ENCODE results near the gene NUP188.

Gene NUP188

DNA sequence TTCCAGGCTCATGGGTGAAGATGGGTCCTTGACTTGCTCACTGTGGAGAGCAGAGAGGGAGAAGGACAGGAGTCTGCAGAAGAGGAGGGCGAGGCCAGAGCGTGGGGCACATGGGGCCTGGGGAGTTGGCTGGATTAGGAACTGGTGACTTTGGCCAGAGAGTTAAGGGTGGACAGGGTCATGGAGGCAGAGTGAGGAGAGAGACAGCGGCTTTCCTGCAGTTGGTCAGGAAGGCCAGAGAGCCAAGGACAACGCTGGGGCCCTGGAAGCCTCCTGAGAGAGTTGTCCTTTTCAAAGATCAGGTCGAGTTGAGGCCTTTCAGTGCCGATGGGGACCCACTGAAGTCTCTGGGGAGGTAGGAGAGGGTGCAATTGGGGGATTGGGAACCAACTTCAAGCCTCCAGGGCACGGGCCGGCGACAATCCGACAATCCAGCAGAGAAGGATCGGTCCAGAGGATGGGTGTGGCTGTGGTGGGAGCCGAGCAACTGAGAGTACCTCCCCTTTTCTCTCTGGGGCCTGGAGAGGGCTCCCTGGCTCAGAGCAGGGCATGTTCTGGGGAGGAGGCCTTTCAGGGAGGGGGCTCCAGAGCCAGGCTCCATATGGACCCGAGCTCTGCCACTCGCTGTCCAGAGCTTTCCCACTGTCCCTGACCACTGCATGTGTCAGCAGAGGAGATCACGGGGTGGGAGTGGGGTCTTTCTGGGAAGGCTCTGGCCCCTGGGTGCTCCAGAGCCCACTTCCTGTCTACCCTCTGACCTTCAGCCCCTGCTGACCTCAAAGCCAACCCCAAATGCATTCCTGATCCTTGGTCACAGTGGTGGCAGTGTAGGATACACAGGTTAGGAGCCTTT lies 34.2 kb upstream of the NUP188 start:
- peak overlapping the region; percentile 39 for H3K4ac ChIP-seq (ENCODE audit: low read depth, low read length)
- H3K27me3 ChIP-seq (ENCODE audit: insufficient read depth, low read length) = no peaks in the 10 kb centered on the region
- H3K27ac ChIP-seq (ENCODE audit: low read depth, low read length) = peak overlapping the region; percentile 9
- H3K18ac ChIP-seq (ENCODE audit: low read length) = peak overlapping the region; percentile 62
- peak overlapping the region; percentile 12 for H2BK5ac ChIP-seq (ENCODE audit: low read depth, low read length, poor library complexity)
- WGBS (ENCODE audit: extremely low coverage, insufficient coverage, insufficient read length) = no CpG with 5 or more reads among the region's 15 CpGs
- H4K8ac ChIP-seq (ENCODE audit: low read depth, low read length) = peak overlapping the region; percentile 24
- peaks cover 4% of the 10 kb centered on the region for H3K9me3 ChIP-seq (ENCODE audit: insufficient read depth, low read depth, low read length)
- H3K4me2 ChIP-seq (ENCODE audit: low read length) = no peak overlapping the region
- no peak overlapping the region for H3K4me3 ChIP-seq (ENCODE audit: low read depth, low read length)
- H3K23ac ChIP-seq (ENCODE audit: low read length) = no peak overlapping the region
- peak overlapping the region; percentile 32 for H2BK120ac ChIP-seq (ENCODE audit: insufficient read depth, low read length, poor library complexity)
- peaks cover 15% of the 10 kb centered on the region for H3K79me1 ChIP-seq (ENCODE audit: low read length)
- no peak for DNase-seq
- H4K91ac ChIP-seq (ENCODE audit: low read depth, low read length) = peak overlapping the region; percentile 65
- H3K14ac ChIP-seq (ENCODE audit: low read length) = peak overlapping the region; percentile 22
- peaks cover 71 to 73% of the 10 kb centered on the region in 2 experiments for H3K36me3 ChIP-seq (ENCODE audit: control insufficient read depth in 1 of 2, insufficient read depth in 2 of 2, low read length in 2 of 2)
- H2AFZ ChIP-seq (ENCODE audit: insufficient read depth, low read length, poor library complexity) = peak overlapping the region; percentile 23
- no peak overlapping the region for H3K9ac ChIP-seq (ENCODE audit: low read length)
- H3K79me2 ChIP-seq (ENCODE audit: control insufficient read depth, insufficient read depth, low read length, poor library complexity) = peaks cover 6% of the 10 kb centered on the region
- peak overlapping the region; percentile 39 for H2AK5ac ChIP-seq (ENCODE audit: low read length)
- peak overlapping the region; percentile 37 for H4K12ac ChIP-seq (ENCODE audit: low read depth, low read length)
- H3K4me1 ChIP-seq (ENCODE audit: control insufficient read depth in 1 of 2, insufficient read depth in 2 of 2, low read length in 2 of 2) = peaks cover 27 to 35% of the 10 kb centered on the region in 2 experiments
- peak overlapping the region; percentile 82 for H2BK12ac ChIP-seq (ENCODE audit: low read length)

DNA sequence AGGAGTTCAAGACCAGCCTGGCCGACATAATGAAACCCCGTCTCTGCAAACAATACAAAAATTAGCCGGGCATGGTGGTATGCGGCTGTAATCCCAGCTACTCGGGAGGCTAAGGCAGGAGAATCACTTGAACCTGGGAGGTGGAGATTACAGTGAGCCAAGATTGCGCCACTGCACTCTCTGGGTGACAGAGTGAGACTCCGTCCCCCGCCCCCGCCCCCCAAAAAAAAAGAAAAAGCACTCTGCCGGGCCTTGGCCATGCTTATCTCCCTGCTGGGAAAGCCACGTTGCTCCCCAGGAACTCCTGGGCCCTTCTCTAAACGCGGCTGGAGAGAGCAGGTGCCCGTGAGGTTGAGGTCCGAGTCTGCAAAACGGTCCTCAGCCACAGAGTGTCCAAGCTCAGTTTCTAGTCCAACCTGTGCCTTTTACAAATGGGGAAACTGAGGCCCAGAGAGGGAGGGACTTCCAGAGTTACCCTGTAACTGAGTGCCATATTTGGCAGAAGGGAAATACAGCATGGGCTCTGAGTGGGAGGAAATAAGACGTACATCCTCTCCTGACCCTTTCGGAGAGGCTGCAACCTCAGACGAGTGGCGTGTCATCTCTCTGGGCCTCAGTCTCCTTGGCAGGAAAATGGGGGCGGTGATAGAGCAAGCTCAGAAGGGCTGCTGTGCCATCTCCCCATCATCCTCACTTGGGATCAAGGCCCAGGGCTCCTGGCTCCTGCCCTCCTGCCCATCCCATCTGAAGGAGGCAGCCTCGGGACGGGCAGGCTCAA lies 33.3 kb upstream of the NUP188 start:
- no peak overlapping the region for H3K4me3 ChIP-seq (ENCODE audit: low read depth, low read length)
- no peak overlapping the region for H3K9ac ChIP-seq (ENCODE audit: low read length)
- H3K14ac ChIP-seq (ENCODE audit: low read length) = no peak overlapping the region
- H4K91ac ChIP-seq (ENCODE audit: low read depth, low read length) = no peak overlapping the region
- peaks cover 15% of the 10 kb centered on the region for H3K79me1 ChIP-seq (ENCODE audit: low read length)
- no CpG with 5 or more reads among the region's 23 CpGs for WGBS (ENCODE audit: extremely low coverage, insufficient coverage, insufficient read length)
- peaks cover 2% of the 10 kb centered on the region for H3K9me3 ChIP-seq (ENCODE audit: insufficient read depth, low read depth, low read length)
- no peak overlapping the region for H2AFZ ChIP-seq (ENCODE audit: insufficient read depth, low read length, poor library complexity)
- DNase-seq = no peak
- no peak overlapping the region for H3K18ac ChIP-seq (ENCODE audit: low read length)
- H3K79me2 ChIP-seq (ENCODE audit: control insufficient read depth, insufficient read depth, low read length, poor library complexity) = peaks cover 6% of the 10 kb centered on the region
- H2BK12ac ChIP-seq (ENCODE audit: low read length) = no peak overlapping the region
- H2AK5ac ChIP-seq (ENCODE audit: low read length) = no peak overlapping the region
- no peak overlapping the region for H3K4ac ChIP-seq (ENCODE audit: low read depth, low read length)
- H3K27ac ChIP-seq (ENCODE audit: low read depth, low read length) = no peak overlapping the region
- no peak overlapping the region for H3K23ac ChIP-seq (ENCODE audit: low read length)
- peaks cover 27 to 35% of the 10 kb centered on the region in 2 experiments for H3K4me1 ChIP-seq (ENCODE audit: control insufficient read depth in 1 of 2, insufficient read depth in 2 of 2, low read length in 2 of 2)
- no peak overlapping the region for H4K12ac ChIP-seq (ENCODE audit: low read depth, low read length)
- peaks cover 62 to 70% of the 10 kb centered on the region in 2 experiments for H3K36me3 ChIP-seq (ENCODE audit: control insufficient read depth in 1 of 2, insufficient read depth in 2 of 2, low read length in 2 of 2)
- H4K8ac ChIP-seq (ENCODE audit: low read depth, low read length) = no peak overlapping the region
- H3K27me3 ChIP-seq (ENCODE audit: insufficient read depth, low read length) = no peaks in the 10 kb centered on the region
- no peak overlapping the region for H3K4me2 ChIP-seq (ENCODE audit: low read length)
- H2BK120ac ChIP-seq (ENCODE audit: insufficient read depth, low read length, poor library complexity) = no peak overlapping the region
- no peak overlapping the region for H2BK5ac ChIP-seq (ENCODE audit: low read depth, low read length, poor library complexity)

DNA sequence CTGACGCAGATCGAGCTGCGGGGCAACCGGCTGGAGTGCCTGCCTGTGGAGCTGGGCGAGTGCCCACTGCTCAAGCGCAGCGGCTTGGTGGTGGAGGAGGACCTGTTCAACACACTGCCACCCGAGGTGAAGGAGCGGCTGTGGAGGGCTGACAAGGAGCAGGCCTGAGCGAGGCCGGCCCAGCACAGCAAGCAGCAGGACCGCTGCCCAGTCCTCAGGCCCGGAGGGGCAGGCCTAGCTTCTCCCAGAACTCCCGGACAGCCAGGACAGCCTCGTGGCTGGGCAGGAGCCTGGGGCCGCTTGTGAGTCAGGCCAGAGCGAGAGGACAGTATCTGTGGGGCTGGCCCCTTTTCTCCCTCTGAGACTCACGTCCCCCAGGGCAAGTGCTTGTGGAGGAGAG lies 31.3 kb upstream of the NUP188 start:
- no peak overlapping the region for H3K4me3 ChIP-seq (ENCODE audit: low read depth, low read length)
- no CpG with 5 or more reads among the region's 18 CpGs for WGBS (ENCODE audit: extremely low coverage, insufficient coverage, insufficient read length)

DNA sequence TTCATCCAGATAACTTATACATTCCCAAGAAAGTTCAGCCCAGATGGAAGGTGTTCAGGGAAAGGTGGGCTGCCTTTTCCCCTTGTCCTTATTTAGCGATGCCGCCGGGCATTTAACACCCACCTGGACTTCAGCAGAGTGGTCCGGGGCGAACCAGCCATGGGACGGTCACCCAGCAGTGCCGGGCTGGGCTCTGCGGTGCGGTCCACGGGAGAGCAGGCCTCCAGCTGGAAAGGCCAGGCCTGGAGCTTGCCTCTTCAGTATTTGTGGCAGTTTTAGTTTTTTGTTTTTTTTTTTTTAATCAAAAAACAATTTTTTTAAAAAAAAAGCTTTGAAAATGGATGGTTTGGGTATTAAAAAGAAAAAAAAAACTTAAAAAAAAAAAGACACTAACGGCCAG lies 30.8 kb upstream of the NUP188 start:
- Histone ChIP-seq H3K79me1 (ENCODE audit: low read length) (peaks cover 17% of the 10 kb centered on the region), H2BK12ac (ENCODE audit: low read length) (no peak overlapping the region), H3K4ac (ENCODE audit: low read depth, low read length) (no peak overlapping the region), H3K4me3 (ENCODE audit: low read depth, low read length) (no peak overlapping the region), H4K91ac (ENCODE audit: low read depth, low read length) (no peak overlapping the region), H2AFZ (ENCODE audit: insufficient read depth, low read length, poor library complexity) (no peak overlapping the region), H2BK5ac (ENCODE audit: low read depth, low read length, poor library complexity) (no peak overlapping the region), H3K4me1 (ENCODE audit: control insufficient read depth in 1 of 2, insufficient read depth in 2 of 2, low read length in 2 of 2) (peaks cover 18 to 28% of the 10 kb centered on the region in 2 experiments), H3K14ac (ENCODE audit: low read length) (no peak overlapping the region), H3K4me2 (ENCODE audit: low read length) (no peak overlapping the region), H3K18ac (ENCODE audit: low read length) (no peak overlapping the region), H3K27ac (ENCODE audit: low read depth, low read length) (peak overlapping the region; percentile 35), H3K36me3 (ENCODE audit: control insufficient read depth in 1 of 2, insufficient read depth in 2 of 2, low read length in 2 of 2) (peaks cover 48 to 55% of the 10 kb centered on the region in 2 experiments), H2AK5ac (ENCODE audit: low read length) (no peak overlapping the region), H2BK120ac (ENCODE audit: insufficient read depth, low read length, poor library complexity) (no peak overlapping the region), H3K27me3 (ENCODE audit: insufficient read depth, low read length) (no peaks in the 10 kb centered on the region), H4K12ac (ENCODE audit: low read depth, low read length) (no peak overlapping the region), H3K23ac (ENCODE audit: low read length) (no peak overlapping the region), H3K79me2 (ENCODE audit: control insufficient read depth, insufficient read depth, low read length, poor library complexity) (peaks cover 6% of the 10 kb centered on the region), H3K9ac (ENCODE audit: low read length) (no peak overlapping the region), H3K9me3 (ENCODE audit: insufficient read depth, low read depth, low read length) (peaks cover 2% of the 10 kb centered on the region), H4K8ac (ENCODE audit: low read depth, low read length) (no peak overlapping the region)
- WGBS (ENCODE audit: extremely low coverage, insufficient coverage, insufficient read length) = no CpG with 5 or more reads among the region's 11 CpGs
- DNase-seq = no peak

More for the DNA sequence above, 31.3 kb upstream of the NUP188 start:
- no peak overlapping the region for H4K12ac ChIP-seq (ENCODE audit: low read depth, low read length)
- no peak overlapping the region for H2AFZ ChIP-seq (ENCODE audit: insufficient read depth, low read length, poor library complexity)
- H2BK5ac ChIP-seq (ENCODE audit: low read depth, low read length, poor library complexity) = no peak overlapping the region
- H4K91ac ChIP-seq (ENCODE audit: low read depth, low read length) = no peak overlapping the region
- peak in 1 of 2 donors; percentile 9 for DNase-seq
- H2BK12ac ChIP-seq (ENCODE audit: low read length) = no peak overlapping the region
- no peak overlapping the region for H3K14ac ChIP-seq (ENCODE audit: low read length)
- H3K36me3 ChIP-seq (ENCODE audit: control insufficient read depth in 1 of 2, insufficient read depth in 2 of 2, low read length in 2 of 2) = peaks cover 48 to 55% of the 10 kb centered on the region in 2 experiments
- H4K8ac ChIP-seq (ENCODE audit: low read depth, low read length) = no peak overlapping the region
- H3K9me3 ChIP-seq (ENCODE audit: insufficient read depth, low read depth, low read length) = peaks cover 2% of the 10 kb centered on the region
- H3K4ac ChIP-seq (ENCODE audit: low read depth, low read length) = no peak overlapping the region
- no peak overlapping the region for H3K18ac ChIP-seq (ENCODE audit: low read length)
- no peak overlapping the region for H2AK5ac ChIP-seq (ENCODE audit: low read length)
- H3K79me2 ChIP-seq (ENCODE audit: control insufficient read depth, insufficient read depth, low read length, poor library complexity) = peaks cover 6% of the 10 kb centered on the region
- H2BK120ac ChIP-seq (ENCODE audit: insufficient read depth, low read length, poor library complexity) = no peak overlapping the region
- H3K27ac ChIP-seq (ENCODE audit: low read depth, low read length) = peak overlapping the region; percentile 35
- H3K4me1 ChIP-seq (ENCODE audit: control insufficient read depth in 1 of 2, insufficient read depth in 2 of 2, low read length in 2 of 2) = peaks cover 20 to 30% of the 10 kb centered on the region in 2 experiments
- no peak overlapping the region for H3K9ac ChIP-seq (ENCODE audit: low read length)
- H3K79me1 ChIP-seq (ENCODE audit: low read length) = peaks cover 15% of the 10 kb centered on the region
- H3K27me3 ChIP-seq (ENCODE audit: insufficient read depth, low read length) = no peaks in the 10 kb centered on the region
- H3K4me2 ChIP-seq (ENCODE audit: low read length) = no peak overlapping the region
- no peak overlapping the region for H3K23ac ChIP-seq (ENCODE audit: low read length)
